Spleen (tissue), 11 donors: Measurements from ENCODE around the gene RYR1. TPM values are rescaled to one million over a fixed set of nuclear protein-coding genes. Genes with fewer than 3 reads are reported as not detected.
A peak's percentile ranks its signal among the peaks of the same experiment; 100 is the strongest.
"Not testable (repeated sequence)": the region's sequence is repeated elsewhere in the genome, so short reads cannot be mapped to it uniquely, and the experiment has no call there.

Experiments
- DNase-seq: peaks from one replicate; pipeline ENCODE4 v3.0.0-alpha.2; 2020
- H3K27ac ChIP-seq, 8 donors: fragments of 200-600 bp; sonication (generic) in 7 of 8; 1 replicate in 4 of 8; 2 replicates in 4 of 8; pipeline versions ENCODE4 v1.5.0 to v1.8.0; 2016 to 2021; ENCODE audit warnings: inconsistent platforms in 4 of 8, mild to moderate bottlenecking in 4 of 8, moderate library complexity in 1 of 8
- H3K27me3 ChIP-seq, 7 donors: fragments of 200-600 bp; sonication (generic) in 6 of 7; replicated peaks in 1 of 7; 1 replicate in 4 of 7; 2 replicates in 3 of 7; pipeline versions ENCODE4 v1.5.0 to v1.8.0; 2016 to 2021; ENCODE audit warnings: inconsistent platforms in 3 of 7, mild to moderate bottlenecking in 1 of 7
- H3K36me3 ChIP-seq, 6 donors: fragments of 200-600 bp; sonication (generic) in 5 of 6; 1 replicate in 4 of 6; 2 replicates in 2 of 6; pipeline versions ENCODE4 v1.5.0 to v1.8.0; 2016 to 2021; ENCODE audit warnings: inconsistent platforms in 2 of 6
- H3K4me1 ChIP-seq, 6 donors: fragments of 200-600 bp; sonication (generic) in 5 of 6; 1 replicate in 3 of 6; 2 replicates in 3 of 6; pipeline versions ENCODE4 v1.5.0 to v1.8.0; 2016 to 2021; ENCODE audit warnings: inconsistent platforms in 3 of 6
- H3K4me3 ChIP-seq, 8 donors: fragments of 200-600 bp; sonication (generic) in 7 of 8; 1 replicate in 4 of 8; 2 replicates in 4 of 8; pipeline versions ENCODE4 v1.5.0 to v1.8.0; 2016 to 2021; ENCODE audit warnings: inconsistent platforms in 4 of 8, mild to moderate bottlenecking in 4 of 8, moderate library complexity in 2 of 8
- H3K9me3 ChIP-seq, 8 donors: fragments of 200-600 bp; sonication (generic) in 7 of 8; 1 replicate in 4 of 8; 2 replicates in 4 of 8; pipeline versions ENCODE4 v1.5.0 to v1.8.0; 2016 to 2021; ENCODE audit warnings: inconsistent platforms in 4 of 8
- CTCF ChIP-seq, 11 experiments: fragments of 200-600 bp in 7 of 11; fragments of 450-650 bp in 4 of 11; sonication (generic) in 4 of 11; IDR thresholded peaks in 8 of 11; conservative IDR thresholded peaks in 3 of 11; 1 replicate in 7 of 11; 2 replicates in 4 of 11; pipeline versions ENCODE4 v1.4.0 to v1.8.0; 2016 to 2021; ENCODE audit warnings: antibody characterized with exemption in 11 of 11, inconsistent platforms in 4 of 11, mild to moderate bottlenecking in 1 of 11
- POLR2A ChIP-seq, 3 donors: fragments of 450-650 bp; IDR thresholded peaks; one replicate each; pipeline ENCODE4 v1.5.1; 2017; ENCODE audit warnings: antibody characterized with exemption in 3 of 3, mild to moderate bottlenecking in 1 of 3
- POLR2AphosphoS5 ChIP-seq, 3 donors: sonication (generic); formaldehyde crosslinking; IDR thresholded peaks; one replicate each; pipeline ENCODE4 v1.5.1; 2017; ENCODE audit warnings: antibody characterized with exemption in 3 of 3
- WGBS, 5 donors: extraction: QIAGEN DNeasy Blood & Tissue Kit in 3 of 5; methylation state at CpG; one replicate each; pipeline versions ENCODE4 v1.1.5 to v1.1.7; 2013 to 2018; 5-methylcytosine and 5-hydroxymethylcytosine counted together
- intact Hi-C: fragments of 100-400 bp; cut with DNase I; formaldehyde crosslinking; loops from one replicate; pipeline ENCODE4 v1.15.0; 2023; ENCODE audit warnings: low total_unique reads
- polyA plus RNA-seq, 3 donors: library from polyadenylated mRNA; stranded (reverse); fragments of 200-250 nt; gene quantifications; one replicate each; pipeline ENCODE4 v1.2.1, GENCODE V29; 2013
- total RNA-seq, 7 donors: library from RNA; depleted of rRNA in 3 of 7; stranded (reverse); fragments of >200 nt in 3 of 7; fragmentation: NEBNext Ultra II Directional in 4 of 7; extraction: Animal tissue kit (Norgen Biotek cat#: 25700) in 4 of 7; gene quantifications; one replicate each; pipeline versions ENCODE4 v1.1.0 to v1.2.1, GENCODE V29; 2016 to 2021
- donor health status: healthy with polysubstance abuse.
- donor health status: DM: no; HTN: no; CAD: no; lungs with moderate emphysema.
- donor health status: DM: no; HTN: no; CAD: no.
- donor health status: Bipolar disorder and iron deficiency.
- donor health status: healthy.
- donor health status: DM: no; HTN: no; CAD: no.
- donor health status: DM: yes; HTN: yes; CAD: no.

Gene RYR1
- total and polyA plus RNA-seq, 10 donors = 0.32 to 3.2 (median 1.3) TPM

- Histone ChIP-seq H3K27me3 (peaks cover 0 to 11% (median 2%) of the 10 kb centered on the region in 7 donors), H3K4me1 (peaks cover 7 to 31% (median 18%) of the 10 kb centered on the region in 6 donors), H3K27ac (peak overlapping the region in 1 of 8 donors; percentile 2), H3K4me3 (peak overlapping the region in 1 of 8 donors; percentile 80), H3K9me3 (no peaks in the 10 kb centered on the region), H3K36me3 (peaks cover 0 to 53% (median 27%) of the 10 kb centered on the region in 6 donors)
- DNase-seq = no peak
- intact Hi-C loops = loop anchor here (5.0 kb wide), 1 partner anchor 227 kb away; no protein-coding TSS in a partner anchor
- 95 to 100% (median 100%) methylated on average over 1 to 6 of the region's 6 CpGs for WGBS, 5 donors
- TF ChIP-seq POLR2AphosphoS5 (IDR thresholded peaks at IDR 0.05) (no peak), POLR2A (IDR thresholded peaks at IDR 0.05) (no peak), CTCF (IDR thresholded peaks at IDR 0.05 in 8 of 11, conservative IDR thresholded peaks at IDR 0.05 in 3 of 11) (no peak)
Measured at GRCh38 chr19:38404858-38405257, 28.6 kb upstream of the RYR1 start.

- WGBS, 5 donors = 80 to 98% (median 95%) methylated on average over 1 to 8 of the region's 8 CpGs
- DNase-seq = no peak
- intact Hi-C loops = no loop called here
- peaks cover 0 to 57% (median 27%) of the 10 kb centered on the region in 6 donors for H3K36me3 ChIP-seq
- H3K27me3 ChIP-seq = peaks cover 0 to 7% (median 0%) of the 10 kb centered on the region in 7 donors
- TF ChIP-seq POLR2AphosphoS5 (IDR thresholded peaks at IDR 0.05) = peak in 1 of 3 donors; percentile 8
- no peak for TF ChIP-seq CTCF (IDR thresholded peaks at IDR 0.05 in 8 of 11, conservative IDR thresholded peaks at IDR 0.05 in 3 of 11)
- H3K4me1 ChIP-seq = peaks cover 7 to 34% (median 18%) of the 10 kb centered on the region in 6 donors
- no peak overlapping the region for H3K4me3 ChIP-seq
- H3K27ac ChIP-seq = peak overlapping the region in 1 of 8 donors; percentile 2
- no peaks in the 10 kb centered on the region for H3K9me3 ChIP-seq
Measured at GRCh38 chr19:38405276-38405675, 28.2 kb upstream of the RYR1 start.

- Histone ChIP-seq H3K27me3 (no peaks in the 10 kb centered on the region), H3K4me1 (peaks cover 0 to 13% (median 2%) of the 10 kb centered on the region in 6 donors), H3K9me3 (no peaks in the 10 kb centered on the region), H3K36me3 (peaks cover 0 to 100% (median 33%) of the 10 kb centered on the region in 6 donors), H3K4me3 (no peak overlapping the region), H3K27ac (peak overlapping the region in 4 of 8 donors; percentile 17 to 55 (median 24))
- intact Hi-C loops = no loop called here
- TF ChIP-seq CTCF (IDR thresholded peaks at IDR 0.05 in 8 of 11, conservative IDR thresholded peaks at IDR 0.05 in 3 of 11) (no peak), POLR2A (IDR thresholded peaks at IDR 0.05) (no peak), POLR2AphosphoS5 (IDR thresholded peaks at IDR 0.05) (no peak)
- no peak for DNase-seq
- 67 to 75% (median 72%) methylated on average over 7 of the region's 7 CpGs for WGBS, 5 donors
Measured at GRCh38 chr19:38409631-38410133, 23.8 kb upstream of the RYR1 start.

- H3K9me3 ChIP-seq, intact Hi-C loops, DNase-seq, H3K27me3 ChIP-seq, H3K4me1 ChIP-seq, H3K4me3 ChIP-seq: not testable (repeated sequence)
- peaks cover 0 to 100% (median 33%) of the 10 kb centered on the region in 6 donors for H3K36me3 ChIP-seq
- whole genome bisulfite sequencing, 5 donors = 77 to 86% (median 81%) methylated on average over 6 of the region's 6 CpGs
- peak overlapping the region in 1 of 8 donors; percentile 55 for H3K27ac ChIP-seq
Measured at GRCh38 chr19:38410407-38410806, 23.1 kb upstream of the RYR1 start.
